ENCODE data around the gene MND1. TPM values are rescaled to one million over a fixed set of nuclear protein-coding genes. Genes with fewer than 3 reads are reported as not detected.

MND1 gene
- total and polyA plus RNA-seq, 2 of the 8 experiments (the other 6 are each of a cell fraction or from before 2014, with no cell fraction given): 4.4 to 26.2 TPM

DNA sequence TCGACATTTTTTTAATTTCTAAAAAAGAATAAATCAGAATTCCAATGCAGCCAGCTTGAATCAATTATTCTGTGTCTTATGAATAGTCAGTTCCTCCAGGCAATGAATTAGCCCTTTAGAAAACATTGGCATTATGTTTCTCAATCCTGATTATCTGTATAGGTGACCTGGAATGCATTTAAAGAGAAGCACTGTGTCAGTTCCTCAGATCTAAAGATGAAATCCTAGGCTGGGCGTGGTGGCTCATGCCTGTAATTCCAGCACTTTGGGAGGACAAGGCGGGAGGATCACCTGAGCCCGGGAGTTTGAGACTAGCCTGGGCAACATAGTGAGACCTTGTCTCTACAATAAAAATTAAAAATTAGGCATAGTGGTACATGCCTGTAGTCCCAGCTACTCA is 43.5 kb downstream of the MND1 start:
- H3K27me3 ChIP-seq (replicated peaks in 1 of 4; ENCODE audit: control insufficient read depth in 3 of 4, extremely low read depth in 1 of 4, insufficient read depth in 3 of 4, low read length in 3 of 4): no peaks in the 10 kb centered on the region
- H4K8ac ChIP-seq (ENCODE audit: extremely low read depth, insufficient read depth, low read length): no peak overlapping the region
- H3K27ac ChIP-seq (ENCODE audit: low read depth, low read length): no peak overlapping the region
- TF ChIP-seq NANOG (IDR thresholded peaks at IDR 0.05; ENCODE audit: insufficient read depth, low read depth, low read length, poor library complexity, severe bottlenecking) (no peak), TEAD4 (IDR thresholded peaks at IDR 0.05; ENCODE audit: low read depth, low read length) (no peak), ASH2L (IDR thresholded peaks at IDR 0.05; ENCODE audit: low read length) (no peak), ZNF274 (IDR thresholded peaks at IDR 0.05; ENCODE audit: borderline replicate concordance, extremely low read depth, low read length) (no peak), RBBP5 (IDR thresholded peaks at IDR 0.05; ENCODE audit: borderline replicate concordance, low read depth, low read length) (no peak), RNF2 (IDR thresholded peaks at IDR 0.05; ENCODE audit: borderline replicate concordance, low read depth, low read length, missing control alignments, poor library complexity, severe bottlenecking) (no peak), CTBP2 (IDR thresholded peaks at IDR 0.05; ENCODE audit: borderline replicate concordance, insufficient read depth, insufficient read length, low read length) (no peak), KDM5A (IDR thresholded peaks at IDR 0.05; ENCODE audit: low read length) (no peak), EP300 (IDR thresholded peaks at IDR 0.05; ENCODE audit: borderline replicate concordance in 1 of 2, low read depth in 2 of 2, low read length in 2 of 2) (no peak)
- TF ChIP-seq, protein P1, sequence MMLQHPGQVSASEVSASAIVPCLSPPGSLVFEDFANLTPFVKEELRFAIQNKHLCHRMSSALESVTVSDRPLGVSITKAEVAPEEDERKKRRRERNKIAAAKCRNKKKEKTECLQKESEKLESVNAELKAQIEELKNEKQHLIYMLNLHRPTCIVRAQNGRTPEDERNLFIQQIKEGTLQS (IDR thresholded peaks at IDR 0.05; ENCODE audit: insufficient read depth, low read depth, low read length): no peak
- H3K18ac ChIP-seq (ENCODE audit: extremely low read depth, low read length): no peak overlapping the region
- H2BK15ac ChIP-seq (ENCODE audit: low read length): no peak overlapping the region
- no peaks in the 10 kb centered on the region for H3K79me2 ChIP-seq (ENCODE audit: control insufficient read depth in 1 of 2, insufficient read depth in 2 of 2, low read length in 2 of 2)
- CTCF ChIA-PET (ENCODE audit: partially characterized antibody): interaction anchor here (0.7 to 1.0 kb wide), 2 partner anchors 26 to 33 kb away, joined by 3 to 7 read pairs; no protein-coding TSS in a partner anchor
- no peak overlapping the region for H2AFZ ChIP-seq (ENCODE audit: low read length)
- H3K4me3 ChIP-seq (ENCODE audit: extremely low read depth in 1 of 4, insufficient read depth in 2 of 4, low read depth in 3 of 4, low read length in 4 of 4): no peak overlapping the region
- H3K23me2 ChIP-seq (ENCODE audit: low read depth, low read length): no peaks in the 10 kb centered on the region; the same call in 1 of the 2 replicates
- H4K5ac ChIP-seq (ENCODE audit: insufficient read length, low read depth, low read length): no peak overlapping the region
- H4K91ac ChIP-seq (replicated peaks; ENCODE audit: insufficient read length, low read length): no peak overlapping the region
- POLR2A ChIA-PET (ENCODE audit: partially characterized antibody): no interaction called here
- no peak for DNase-seq (ENCODE audit: low read depth in 1 of 2, low spot score in 2 of 2)
- no peak overlapping the region for H2BK120ac ChIP-seq (replicated peaks; ENCODE audit: low read depth, low read length)
- no peak overlapping the region for H3K14ac ChIP-seq (ENCODE audit: insufficient read length)
- WGBS, 2 experiments (ENCODE audit: extremely low coverage in 1 of 2, insufficient coverage in 1 of 2, insufficient read length in 1 of 2, insufficient replicate concordance in 2 of 2, low coverage in 1 of 2, low lambda C conversion rate in 2 of 2, missing lambda C conversion rate in 1 of 2): 86% methylated on average over 4 of the region's 4 CpGs; no CpG with 5 or more reads in 1 of the 2 experiments
- no peak overlapping the region for H2AK5ac ChIP-seq (ENCODE audit: low read depth, low read length)
- no peaks in the 10 kb centered on the region for H3K4me1 ChIP-seq (replicated peaks in 1 of 4; ENCODE audit: control insufficient read depth in 3 of 4, insufficient read depth in 4 of 4, low read length in 3 of 4)
- no peaks in the 10 kb centered on the region for H3K36me3 ChIP-seq (ENCODE audit: control insufficient read depth in 2 of 4, insufficient read depth in 4 of 4, low read length in 3 of 4)
- FAIRE-seq: no peak
- no peak overlapping the region for H3K56ac ChIP-seq (replicated peaks; ENCODE audit: insufficient read length, low read depth, low read length)
- H2BK5ac ChIP-seq (ENCODE audit: low read depth, low read length): no peak overlapping the region
- no peak overlapping the region for H3K23ac ChIP-seq (ENCODE audit: insufficient read length)
- H3K9me3 ChIP-seq (ENCODE audit: insufficient read depth in 2 of 2, low read depth in 1 of 2, low read length in 1 of 2): no peaks in the 10 kb centered on the region
- no peaks in the 10 kb centered on the region for H4K20me1 ChIP-seq (replicated peaks in 1 of 2; ENCODE audit: control insufficient read depth in 1 of 2, insufficient read depth in 2 of 2, low read length in 2 of 2)
- H3K4me2 ChIP-seq (ENCODE audit: insufficient read depth in 1 of 2, low read depth in 2 of 2, low read length in 2 of 2): no peak overlapping the region
- H3K79me1 ChIP-seq (ENCODE audit: low read depth, low read length): no peaks in the 10 kb centered on the region
- H2BK20ac ChIP-seq (ENCODE audit: low read length): no peak overlapping the region
- H2BK12ac ChIP-seq (ENCODE audit: low read depth, low read length): no peak overlapping the region
- no peak overlapping the region for H3K4ac ChIP-seq (replicated peaks; ENCODE audit: insufficient read length, low read depth, low read length)
- H3K9ac ChIP-seq (replicated peaks in 1 of 4; ENCODE audit: extremely low read depth in 1 of 4, low read depth in 3 of 4, low read length in 3 of 4): no peak overlapping the region

All from H1 (cell line).